Adrenal gland (tissue), 12 donors: ENCODE measurements around the gene MYH9. TPM values are rescaled to one million over a fixed set of nuclear protein-coding genes. Genes with fewer than 3 reads are reported as not detected.
"Not testable (repeated sequence)": the region's sequence is repeated elsewhere in the genome, so short reads cannot be mapped to it uniquely, and the experiment has no call there.

Experiments used
- DNase-seq, 7 donors: peaks; one replicate each; pipeline ENCODE4 v3.0.0-alpha.2; 2019 to 2020
- H3K27ac ChIP-seq, 5 donors: fragments of 200-600 bp; sonication (generic) in 4 of 5; 1 replicate in 3 of 5; 2 replicates in 2 of 5; pipeline versions ENCODE4 v1.5.1 to v1.8.0; 2016 to 2020; ENCODE audit warnings: mild to moderate bottlenecking in 1 of 5
- H3K27me3 ChIP-seq: fragments of 200-600 bp; 2 replicates; pipeline ENCODE4 v1.8.0; 2021
- H3K36me3 ChIP-seq, 2 donors: fragments of 200-600 bp; replicated peaks in 1 of 2; 1 replicate in 1 of 2; 2 replicates in 1 of 2; pipeline versions ENCODE4 v1.5.1 to v1.8.0; 2018 to 2022
- H3K4me1 ChIP-seq, 2 donors: fragments of 200-600 bp; replicated peaks in 1 of 2; 1 replicate in 1 of 2; 2 replicates in 1 of 2; pipeline versions ENCODE4 v1.5.1 to v1.8.0; 2018 to 2021
- H3K4me3 ChIP-seq, 4 donors: fragments of 200-600 bp; sonication (generic) in 3 of 4; one replicate each; pipeline ENCODE4 v1.5.1; 2016 to 2018
- H3K9me3 ChIP-seq, 3 donors: fragments of 200-600 bp; sonication (generic) in 1 of 3; replicated peaks in 1 of 3; 1 replicate in 2 of 3; 2 replicates in 1 of 3; pipeline versions ENCODE4 v1.5.1 to v1.8.0; 2016 to 2021
- CTCF ChIP-seq, 6 experiments: fragments of 450-650 bp in 4 of 6; fragments of 200-600 bp in 2 of 6; sonication (generic) in 1 of 6; IDR thresholded peaks; 1 replicate in 5 of 6; 2 replicates in 1 of 6; pipeline versions ENCODE4 v1.5.1 to v1.8.0; 2016 to 2021; ENCODE audit warnings: antibody characterized with exemption in 6 of 6, mild to moderate bottlenecking in 2 of 6, moderate library complexity in 1 of 6
- POLR2A ChIP-seq, 2 donors: fragments of 450-650 bp; IDR thresholded peaks; one replicate each; pipeline ENCODE4 v1.6.1; 2017; ENCODE audit warnings: antibody characterized with exemption in 2 of 2, mild to moderate bottlenecking in 2 of 2, moderate library complexity in 1 of 2
- WGBS, 4 donors: extraction: QIAGEN DNeasy Blood & Tissue Kit in 2 of 4; methylation state at CpG; one replicate each; pipeline versions ENCODE4 v1.1.5 to v1.1.7; 2013 to 2017; 5-methylcytosine and 5-hydroxymethylcytosine counted together
- intact Hi-C, 2 donors: fragments of 100-400 bp; cut with DNase I; formaldehyde crosslinking; loops; one replicate each; pipeline versions ENCODE4 v1.14.1 to v1.15.0; 2022 to 2023
- polyA plus RNA-seq, 3 donors: library from polyadenylated mRNA; stranded (reverse); fragments of 200-250 nt in 2 of 3; fragments of 350-450 nt in 1 of 3; fragmentation: Illumina TruSeq in 1 of 3; extraction: RNeasy Lipid Tissue Mini Kit (QIAGEN cat#74804) in 1 of 3; gene quantifications; one replicate each; pipeline ENCODE4 v1.2.3, GENCODE V29; 2013 to 2014
- total RNA-seq, 9 donors: library from RNA; depleted of rRNA in 4 of 9; stranded (reverse); fragments of >200 nt in 4 of 9; fragments of 120-200 nt in 1 of 9; fragmentation: NEBNext Ultra II Directional in 1 of 9; extraction: Animal tissue kit (Norgen Biotek cat#: 25700) in 1 of 9; gene quantifications; one replicate each; pipeline versions ENCODE4 v1.1.0 to v1.2.4, GENCODE V29; 2013 to 2023
- donor health status: healthy with polysubstance abuse.
- donor health status: Bipolar disorder and iron deficiency.
- donor health status: DM: yes; HTN: yes; CAD: no.
- donor health status: DM: no; HTN: no; CAD: no.
- donor health status: DM: no; HTN: no; CAD: no.
- donor health status: DM: yes; HTN: yes; CAD: no.

The MYH9 gene
- total and polyA plus RNA-seq, 12 donors, result 96.2 to 427 (median 319) TPM

GRCh38 chr22:36395055-36395849 lies 7.5 kb upstream of the MYH9 start:
- Histone ChIP-seq H3K4me1 (peaks cover 0 to 10% of the 10 kb centered on the region in 2 donors), H3K9me3 (no peaks in the 10 kb centered on the region), H3K27ac (no peak overlapping the region), H3K36me3 (no peaks in the 10 kb centered on the region), H3K27me3 (no peaks in the 10 kb centered on the region), H3K4me3 (no peak overlapping the region)
- intact Hi-C loops, result loop anchor here in 1 of 2 donors (10.0 kb wide), 1 partner anchor 50 kb away; no protein-coding TSS in a partner anchor
- no peak for DNase-seq
- WGBS, 4 donors, result 75 to 86% (median 78%) methylated on average over 12 of the region's 12 CpGs
- no peak for TF ChIP-seq POLR2A (IDR thresholded peaks at IDR 0.05)

- no peak for DNase-seq
- Histone ChIP-seq H3K27ac (no peak overlapping the region), H3K4me1 (peaks cover 0 to 18% of the 10 kb centered on the region in 2 donors), H3K27me3 (no peaks in the 10 kb centered on the region), H3K4me3 (no peak overlapping the region), H3K9me3 (no peaks in the 10 kb centered on the region), H3K36me3 (no peaks in the 10 kb centered on the region)
- no peak for TF ChIP-seq CTCF (IDR thresholded peaks at IDR 0.05)
- no peak for TF ChIP-seq POLR2A (IDR thresholded peaks at IDR 0.05)
- intact Hi-C loops, result loop anchor here in 1 of 2 donors (10.0 kb wide), 1 partner anchor 53 kb away; no protein-coding TSS in a partner anchor
- WGBS, 4 donors, result 90 to 96% (median 94%) methylated on average over 3 of the region's 3 CpGs
Observed at GRCh38 chr22:36391638-36392037, 3.9 kb upstream of the MYH9 start.

GRCh38 chr22:36389122-36389521 lies 1.4 kb upstream of the MYH9 start:
- not testable (repeated sequence) for H3K27me3 ChIP-seq, H3K9me3 ChIP-seq, H3K4me3 ChIP-seq, H3K36me3 ChIP-seq
- intact Hi-C loops, result loop anchor here (5.0 to 10.0 kb wide), 3 partner anchors 64 to 76 kb away; no protein-coding TSS in a partner anchor
- WGBS, 4 donors, result 67 to 75% (median 71%) methylated on average over 14 of the region's 14 CpGs
- peak in 3 of 7 donors; percentile 48 to 57 (median 50) for DNase-seq
- Histone ChIP-seq H3K4me1 (peaks cover 17 to 29% of the 10 kb centered on the region in 2 donors), H3K27ac (peak overlapping the region in 2 of 5 donors; percentile 65 to 76)

- H3K27me3 ChIP-seq, result no peaks in the 10 kb centered on the region
- no peak for DNase-seq
- peak overlapping the region; percentile 67 to 99 (median 82) for H3K4me3 ChIP-seq
- no peaks in the 10 kb centered on the region for H3K9me3 ChIP-seq
- intact Hi-C loops, result loop anchor here (5.0 to 10.0 kb wide), 3 partner anchors 63 to 77 kb away; no protein-coding TSS in a partner anchor
- peak overlapping the region; percentile 96 to 99 (median 97) for H3K27ac ChIP-seq
- TF ChIP-seq POLR2A (IDR thresholded peaks at IDR 0.05) (peak; percentile 96 to 99), CTCF (IDR thresholded peaks at IDR 0.05) (peak in 1 of 6 experiments; percentile 33)
- peaks cover 27 to 43% of the 10 kb centered on the region in 2 donors for H3K4me1 ChIP-seq
- H3K36me3 ChIP-seq, result no peaks in the 10 kb centered on the region
- 0 to 1% (median 0%) methylated on average over 8 to 31 of the region's 31 CpGs; no CpG with 5 or more reads in 1 of the 4 donors for WGBS, 4 donors
Observed at GRCh38 chr22:36387709-36387958, 133 bp downstream of the MYH9 start.

GRCh38 chr22:36386900-36387708 lies 663 bp downstream of the MYH9 start:
- peak; percentile 71 to 83 (median 77) for DNase-seq
- H3K4me1 ChIP-seq, result peaks cover 28 to 48% of the 10 kb centered on the region in 2 donors
- WGBS, 4 donors, result 0 to 2% (median 1%) methylated on average over 7 to 91 of the region's 91 CpGs

More at GRCh38 chr22:36386900-36387708, 663 bp downstream of the MYH9 start:
- no peaks in the 10 kb centered on the region for H3K36me3 ChIP-seq
- peak overlapping the region; percentile 96 to 99 (median 97) for H3K27ac ChIP-seq
- H3K4me3 ChIP-seq, result peak overlapping the region; percentile 67 to 99 (median 82)
- no peaks in the 10 kb centered on the region for H3K27me3 ChIP-seq
- no peaks in the 10 kb centered on the region for H3K9me3 ChIP-seq
- intact Hi-C loops, result loop anchor here (5.0 to 10.0 kb wide), 3 partner anchors 62 to 78 kb away; no protein-coding TSS in a partner anchor
- peak in 1 of 2 donors; percentile 39 for TF ChIP-seq POLR2A (IDR thresholded peaks at IDR 0.05)
- TF ChIP-seq CTCF (IDR thresholded peaks at IDR 0.05), result no peak
